ENCODE measurements around the gene ERH. TPM values are rescaled to one million over a fixed set of nuclear protein-coding genes. Genes with fewer than 3 reads are reported as not detected.

ERH gene
- total RNA-seq, 1 experiment from 2014 or later: 352 TPM

DNA sequence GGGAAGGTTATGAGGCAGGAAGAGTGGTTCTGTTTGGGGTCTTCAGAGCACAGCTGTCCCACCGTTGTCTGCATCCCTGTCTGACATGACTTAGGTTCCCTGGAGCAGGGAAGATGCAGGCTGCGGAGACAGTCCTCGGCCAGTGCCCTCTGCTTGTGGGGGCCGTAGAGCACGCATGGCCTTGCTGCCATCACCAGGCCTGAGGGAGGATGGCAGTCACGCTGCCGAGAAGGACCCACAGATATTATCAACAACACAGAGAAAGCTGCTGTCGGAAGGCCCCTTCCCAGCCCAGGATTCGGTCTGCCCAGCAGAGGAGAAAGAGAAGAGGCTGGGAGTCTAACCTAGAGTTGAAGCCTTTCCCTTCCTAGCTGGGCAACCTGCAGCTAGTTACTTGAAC lies 35.0 kb downstream of the ERH start:
- Histone ChIP-seq H3K4me1 (ENCODE audit: control insufficient read depth in 1 of 2, insufficient read depth in 2 of 2, low read length in 2 of 2) (no peaks in the 10 kb centered on the region), H3K79me2 (ENCODE audit: insufficient read depth, low read length) (no peaks in the 10 kb centered on the region), H3K36me3 (ENCODE audit: control insufficient read depth in 1 of 2, insufficient read depth in 2 of 2, low read length in 2 of 2) (no peaks in the 10 kb centered on the region), H3K27me3 (ENCODE audit: insufficient read depth, low read length) (no peaks in the 10 kb centered on the region), H3K27ac (ENCODE audit: low read depth, low read length) (no peak overlapping the region), H3K9me3 (ENCODE audit: control insufficient read depth in 1 of 2, insufficient read depth in 1 of 2, low read depth in 1 of 2, low read length in 2 of 2) (no peaks in the 10 kb centered on the region), H2AFZ (ENCODE audit: low read depth, low read length, poor library complexity, severe bottlenecking) (no peak overlapping the region), H3K4me3 (replicated peaks in 1 of 2; ENCODE audit: low read depth in 1 of 2, low read length in 2 of 2) (no peak overlapping the region), H3K9ac (ENCODE audit: low read length) (no peak overlapping the region), H3K4me2 (ENCODE audit: low read length) (no peak overlapping the region), H3K9me2 (ENCODE audit: insufficient read depth) (no peaks in the 10 kb centered on the region), H4K20me1 (ENCODE audit: insufficient read depth) (no peaks in the 10 kb centered on the region)
- RAD21 ChIA-PET (ENCODE audit: low non-redundant PET in 1 of 2, low total read pairs in 2 of 2, uncharacterized antibody in 2 of 2, unreplicated experiment in 2 of 2): no interaction called here
- intact Hi-C loops (cut with micrococcal nuclease): no loop called here
- POLR2A ChIA-PET: no interaction called here
- DNase-seq (ENCODE audit: low read depth, low spot score): no peak
- BruUV-seq (replicated peaks): no TSS peak
- CTCF ChIA-PET: interaction anchor here (1.7 kb wide), 1 partner anchor 17 kb away, joined by 4 read pairs; no protein-coding TSS in a partner anchor
- TF ChIP-seq REST (IDR thresholded peaks at IDR 0.05; ENCODE audit: low read depth): no peak
- TF ChIP-seq, protein P1, sequence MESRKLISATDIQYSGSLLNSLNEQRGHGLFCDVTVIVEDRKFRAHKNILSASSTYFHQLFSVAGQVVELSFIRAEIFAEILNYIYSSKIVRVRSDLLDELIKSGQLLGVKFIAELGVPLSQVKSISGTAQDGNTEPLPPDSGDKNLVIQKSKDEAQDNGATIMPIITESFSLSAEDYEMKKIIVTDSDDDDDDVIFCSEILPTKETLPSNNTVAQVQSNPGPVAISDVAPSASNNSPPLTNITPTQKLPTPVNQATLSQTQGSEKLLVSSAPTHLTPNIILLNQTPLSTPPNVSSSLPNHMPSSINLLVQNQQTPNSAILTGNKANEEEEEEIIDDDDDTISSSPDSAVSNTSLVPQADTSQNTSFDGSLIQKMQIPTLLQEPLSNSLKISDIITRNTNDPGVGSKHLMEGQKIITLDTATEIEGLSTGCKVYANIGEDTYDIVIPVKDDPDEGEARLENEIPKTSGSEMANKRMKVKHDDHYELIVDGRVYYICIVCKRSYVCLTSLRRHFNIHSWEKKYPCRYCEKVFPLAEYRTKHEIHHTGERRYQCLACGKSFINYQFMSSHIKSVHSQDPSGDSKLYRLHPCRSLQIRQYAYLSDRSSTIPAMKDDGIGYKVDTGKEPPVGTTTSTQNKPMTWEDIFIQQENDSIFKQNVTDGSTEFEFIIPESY (IDR thresholded peaks at IDR 0.05; ENCODE audit: extremely low read depth, insufficient replicate concordance, low read length): no peak
- no peak for TF ChIP-seq JUND (IDR thresholded peaks at IDR 0.05)
- no peak for TF ChIP-seq SRF (IDR thresholded peaks at IDR 0.05; ENCODE audit: low read depth)
- TF ChIP-seq SIN3A (IDR thresholded peaks at IDR 0.05; ENCODE audit: low read depth): no peak
- peak; percentile 13; the same call in 1 of the 2 replicates for TF ChIP-seq RAD21 (IDR thresholded peaks at IDR 0.05; ENCODE audit: low read depth)
- TF ChIP-seq, protein P2, sequence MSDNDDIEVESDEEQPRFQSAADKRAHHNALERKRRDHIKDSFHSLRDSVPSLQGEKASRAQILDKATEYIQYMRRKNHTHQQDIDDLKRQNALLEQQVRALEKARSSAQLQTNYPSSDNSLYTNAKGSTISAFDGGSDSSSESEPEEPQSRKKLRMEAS (IDR thresholded peaks at IDR 0.05): no peak
- no peak for TF ChIP-seq POLR2A (IDR thresholded peaks at IDR 0.05; ENCODE audit: borderline replicate concordance, extremely low read depth, insufficient read depth, insufficient read length)
- TF ChIP-seq SP1 (IDR thresholded peaks at IDR 0.05; ENCODE audit: low read depth): no peak
- no peak for TF ChIP-seq ELF1 (IDR thresholded peaks at IDR 0.05; ENCODE audit: borderline replicate concordance, low read depth)
- TF ChIP-seq ZNF274 (IDR thresholded peaks at IDR 0.05; ENCODE audit: low read depth, low read length): no peak
- TF ChIP-seq CTCF (IDR thresholded peaks at IDR 0.05 in 2 of 3, conservative IDR thresholded peaks at IDR 0.05 in 1 of 3; ENCODE audit: borderline replicate concordance in 1 of 3, insufficient read depth in 1 of 3, low read depth in 2 of 3, low read length in 2 of 3): peak in 1 of 3 experiments; percentile 5; a peak in 1 of 6 replicates
- peak; percentile 40; the same call in 1 of the 2 replicates for ATAC-seq

Data from HCT116 (cell line).